Dendritic cell treated with granulocyte-macrophage colony-stimulating factor and Interleukin-4, amounts not matched to agents 40 ng/mL and 50 ng/mL, for 4 days (primary cell): ENCODE results near the gene TRIM32.
"Not testable (repeated sequence)": the region's sequence is repeated elsewhere in the genome, so short reads cannot be mapped to it uniquely, and the experiment has no call there.

ENCODE experiments used
- H3K27ac Mint-ChIP-seq: one replicate; pipeline ENCODE4 v1.8.0; 2022; ENCODE audit warnings: mild to moderate bottlenecking, mixed read lengths
- H3K27me3 Mint-ChIP-seq: one replicate; pipeline ENCODE4 v1.8.0; 2022; ENCODE audit warnings: mild to moderate bottlenecking, mixed read lengths
- H3K36me3 Mint-ChIP-seq: one replicate; pipeline ENCODE4 v1.8.0; 2022; ENCODE audit warnings: low read depth, mixed read lengths
- H3K4me1 Mint-ChIP-seq: one replicate; pipeline ENCODE4 v1.8.0; 2022; ENCODE audit warnings: low read depth, mixed read lengths
- H3K4me3 Mint-ChIP-seq: one replicate; pipeline ENCODE4 v1.8.0; 2022; ENCODE audit warnings: mild to moderate bottlenecking, moderate library complexity, mixed read lengths
- H3K9me3 Mint-ChIP-seq: one replicate; pipeline ENCODE4 v1.8.0; 2022; ENCODE audit warnings: mixed read lengths
- intact Hi-C: fragments of 100-400 bp; cut with micrococcal nuclease; formaldehyde crosslinking; loops from one replicate; pipeline ENCODE4 v1.15.0; 2022

TRIM32 gene

GRCh38 chr9:116689486-116690032 lies 2.5 kb downstream of the TRIM32 start:
- intact Hi-C loops: no loop called here
- Mint-ChIP-seq H3K9me3 (no peaks in the 10 kb centered on the region), H3K4me3 (no peak overlapping the region), H3K4me1 (peaks cover 36% of the 10 kb centered on the region), H3K27me3 (peaks cover 19% of the 10 kb centered on the region), H3K36me3 (peaks cover 6% of the 10 kb centered on the region), H3K27ac (no peak overlapping the region)

- H3K4me3 Mint-ChIP-seq, intact Hi-C loops, H3K9me3 Mint-ChIP-seq, H3K36me3 Mint-ChIP-seq, H3K27ac Mint-ChIP-seq: not testable (repeated sequence)
- H3K4me1 Mint-ChIP-seq: peaks cover 45% of the 10 kb centered on the region
- H3K27me3 Mint-ChIP-seq: peaks cover 15% of the 10 kb centered on the region
Measured at GRCh38 chr9:116690805-116691204, 3.7 kb downstream of the TRIM32 start.

GRCh38 chr9:116691607-116692006 lies 4.5 kb downstream of the TRIM32 start:
- H3K4me3 Mint-ChIP-seq: no peak overlapping the region

GRCh38 chr9:116692616-116693015 lies 5.5 kb downstream of the TRIM32 start:
- intact Hi-C loops: no loop called here
- Mint-ChIP-seq H3K27ac (no peak overlapping the region), H3K4me1 (peaks cover 46% of the 10 kb centered on the region), H3K36me3 (peaks cover 3% of the 10 kb centered on the region), H3K4me3 (no peak overlapping the region), H3K9me3 (no peaks in the 10 kb centered on the region), H3K27me3 (peaks cover 6% of the 10 kb centered on the region)

More at GRCh38 chr9:116691607-116692006, 4.5 kb downstream of the TRIM32 start:
- H3K4me1 Mint-ChIP-seq: peaks cover 49% of the 10 kb centered on the region
- H3K9me3 Mint-ChIP-seq: no peaks in the 10 kb centered on the region
- no peak overlapping the region for H3K27ac Mint-ChIP-seq
- intact Hi-C loops: no loop called here
- H3K27me3 Mint-ChIP-seq: peaks cover 11% of the 10 kb centered on the region
- peaks cover 6% of the 10 kb centered on the region for H3K36me3 Mint-ChIP-seq

- H3K27ac Mint-ChIP-seq: no peak overlapping the region
- no peak overlapping the region for H3K4me3 Mint-ChIP-seq
- peaks cover 9% of the 10 kb centered on the region for H3K36me3 Mint-ChIP-seq
- intact Hi-C loops: no loop called here
- no peaks in the 10 kb centered on the region for H3K27me3 Mint-ChIP-seq
- H3K9me3 Mint-ChIP-seq: no peaks in the 10 kb centered on the region
- peaks cover 39% of the 10 kb centered on the region for H3K4me1 Mint-ChIP-seq
Measured at GRCh38 chr9:116693233-116693731, 6.2 kb downstream of the TRIM32 start.

- Mint-ChIP-seq H3K27ac (no peak overlapping the region), H3K4me1 (peaks cover 25% of the 10 kb centered on the region), H3K36me3 (peaks cover 24% of the 10 kb centered on the region), H3K9me3 (no peaks in the 10 kb centered on the region), H3K4me3 (no peak overlapping the region), H3K27me3 (no peaks in the 10 kb centered on the region)
- intact Hi-C loops: no loop called here
Measured at GRCh38 chr9:116694785-116695291, 7.7 kb downstream of the TRIM32 start.

GRCh38 chr9:116695438-116695837 lies 8.3 kb downstream of the TRIM32 start:
- intact Hi-C loops: no loop called here
- Mint-ChIP-seq H3K27ac (peak overlapping the region; percentile 1), H3K9me3 (no peaks in the 10 kb centered on the region), H3K36me3 (peaks cover 29% of the 10 kb centered on the region), H3K27me3 (no peaks in the 10 kb centered on the region), H3K4me1 (peaks cover 25% of the 10 kb centered on the region), H3K4me3 (no peak overlapping the region)

GRCh38 chr9:116697362-116697761 lies 10.3 kb downstream of the TRIM32 start:
- Mint-ChIP-seq H3K36me3 (peaks cover 29% of the 10 kb centered on the region), H3K4me1 (peaks cover 23% of the 10 kb centered on the region), H3K27me3 (no peaks in the 10 kb centered on the region), H3K4me3 (no peak overlapping the region), H3K9me3 (no peaks in the 10 kb centered on the region), H3K27ac (no peak overlapping the region)
- intact Hi-C loops: no loop called here

GRCh38 chr9:116697887-116698286 lies 10.8 kb downstream of the TRIM32 start:
- intact Hi-C loops: no loop called here
- no peaks in the 10 kb centered on the region for H3K9me3 Mint-ChIP-seq
- no peak overlapping the region for H3K27ac Mint-ChIP-seq
- no peaks in the 10 kb centered on the region for H3K27me3 Mint-ChIP-seq
- peaks cover 29% of the 10 kb centered on the region for H3K36me3 Mint-ChIP-seq
- H3K4me1 Mint-ChIP-seq: peaks cover 19% of the 10 kb centered on the region
- no peak overlapping the region for H3K4me3 Mint-ChIP-seq

GRCh38 chr9:116700279-116700678 lies 13.2 kb downstream of the TRIM32 start:
- Mint-ChIP-seq H3K4me1 (peaks cover 9% of the 10 kb centered on the region), H3K9me3 (no peaks in the 10 kb centered on the region)

GRCh38 chr9:116700882-116701865 lies 14.1 kb downstream of the TRIM32 start:
- H3K9me3 Mint-ChIP-seq: no peaks in the 10 kb centered on the region

More at GRCh38 chr9:116700279-116700678, 13.2 kb downstream of the TRIM32 start:
- Mint-ChIP-seq H3K27ac (no peak overlapping the region), H3K36me3 (peaks cover 29% of the 10 kb centered on the region), H3K4me3 (no peak overlapping the region), H3K27me3 (no peaks in the 10 kb centered on the region)
- intact Hi-C loops: no loop called here

GRCh38 chr9:116701940-116702642 lies 15.0 kb downstream of the TRIM32 start:
- H3K36me3 Mint-ChIP-seq: peaks cover 29% of the 10 kb centered on the region
- H3K27ac Mint-ChIP-seq: no peak overlapping the region
- H3K4me3 Mint-ChIP-seq: no peak overlapping the region
- intact Hi-C loops: no loop called here
- no peaks in the 10 kb centered on the region for H3K27me3 Mint-ChIP-seq
- no peaks in the 10 kb centered on the region for H3K9me3 Mint-ChIP-seq
- no peaks in the 10 kb centered on the region for H3K4me1 Mint-ChIP-seq

More at GRCh38 chr9:116700882-116701865, 14.1 kb downstream of the TRIM32 start:
- Mint-ChIP-seq H3K4me1 (peaks cover under 1% of the 10 kb centered on the region), H3K27me3 (no peaks in the 10 kb centered on the region), H3K36me3 (peaks cover 29% of the 10 kb centered on the region), H3K27ac (no peak overlapping the region), H3K4me3 (no peak overlapping the region)
- intact Hi-C loops: no loop called here

GRCh38 chr9:116703634-116704033 lies 16.5 kb downstream of the TRIM32 start:
- no peaks in the 10 kb centered on the region for H3K27me3 Mint-ChIP-seq
- intact Hi-C loops: no loop called here
- no peak overlapping the region for H3K4me3 Mint-ChIP-seq

More at GRCh38 chr9:116703634-116704033, 16.5 kb downstream of the TRIM32 start:
- Mint-ChIP-seq H3K4me1 (no peaks in the 10 kb centered on the region), H3K9me3 (no peaks in the 10 kb centered on the region), H3K27ac (no peak overlapping the region), H3K36me3 (peaks cover 16% of the 10 kb centered on the region)
